NCI-H187 treated with DMSO at 0.1 percent for 48 hours (cell line): Measurements from ENCODE around the gene RBM18.

Experiments
- DNase-seq: peaks from one replicate; lab custom pipeline; 2025; lab: John Stamatoyannopoulos, UW

RBM18 gene

GRCh38 chr9:122221183-122221811, 43.3 kb downstream of the RBM18 start:
- DNase-seq: no peak

- DNase-seq: no peak
These were observed 43.9 kb downstream of the RBM18 start for GRCh38 chr9:122220673-122221182.

GRCh38 chr9:122219856-122220672, 44.6 kb downstream of the RBM18 start:
- no peak for DNase-seq

GRCh38 chr9:122218935-122219855, 45.4 kb downstream of the RBM18 start:
- no peak for DNase-seq

DNA sequence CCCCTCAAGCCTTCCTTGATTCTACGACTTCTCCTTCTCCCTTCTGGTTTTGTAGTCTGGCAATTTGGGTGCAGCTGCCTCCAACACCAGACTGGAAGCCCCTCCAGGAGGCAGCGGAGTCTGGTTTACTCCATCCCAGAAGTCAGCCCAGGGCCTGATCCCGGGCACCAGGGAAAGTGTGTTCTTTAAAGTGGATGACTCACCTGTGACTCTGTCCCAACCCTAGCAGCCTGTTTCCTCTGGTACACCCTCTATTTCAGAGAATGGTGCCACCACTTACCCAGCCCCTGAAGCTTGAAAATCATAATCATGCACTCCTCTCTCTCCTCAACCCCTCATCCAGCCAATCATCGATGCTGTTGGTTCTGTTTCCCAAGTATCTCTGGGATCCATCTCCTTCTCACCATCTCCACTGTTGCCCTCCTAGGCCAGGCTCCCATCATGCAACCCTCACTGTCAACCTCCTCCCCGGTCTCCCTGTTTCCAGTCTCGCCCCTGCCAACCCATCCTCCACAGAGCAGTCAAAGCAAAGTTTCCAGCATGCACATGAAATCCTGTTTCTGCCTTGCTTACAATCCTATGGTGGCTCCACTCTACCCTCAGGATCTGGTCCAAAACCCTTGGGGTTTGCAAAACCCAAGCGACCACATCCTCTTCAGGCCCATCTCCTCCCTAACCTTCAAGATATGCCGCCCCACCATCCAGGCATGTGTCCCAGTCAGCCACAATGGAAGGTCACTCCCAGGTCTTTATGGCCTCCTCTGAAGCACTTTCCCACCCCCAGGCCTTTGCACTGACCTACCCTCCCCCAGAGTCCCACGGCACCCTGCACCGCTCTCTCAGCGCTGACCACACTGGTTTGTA, 46.3 kb downstream of the RBM18 start:
- no peak for DNase-seq

GRCh38 chr9:122217640-122218039, 47.0 kb downstream of the RBM18 start:
- DNase-seq: no peak

GRCh38 chr9:122216798-122217418, 47.7 kb downstream of the RBM18 start:
- DNase-seq: no peak

GRCh38 chr9:122216138-122216797, 48.4 kb downstream of the RBM18 start:
- no peak for DNase-seq

DNA sequence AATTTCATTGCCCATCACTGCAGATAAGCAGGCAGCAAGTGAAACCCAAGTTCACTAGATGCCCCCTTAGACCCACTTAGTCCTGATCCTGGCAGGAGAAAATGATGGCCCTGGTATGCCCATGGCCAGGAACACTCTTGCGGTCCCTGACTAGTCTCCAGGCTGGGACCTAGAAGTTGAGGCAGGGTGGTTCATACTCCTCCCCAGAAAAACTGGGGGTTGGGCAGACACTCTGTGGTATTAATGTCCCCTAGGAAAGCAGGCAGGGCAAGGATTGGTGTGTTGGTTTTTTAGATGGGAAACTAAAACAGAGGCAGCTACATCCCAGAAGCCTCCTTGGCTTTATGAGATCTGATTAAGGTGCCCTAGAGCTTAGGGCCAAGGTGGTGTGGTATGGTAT, 49.0 kb downstream of the RBM18 start:
- no peak for DNase-seq

DNA sequence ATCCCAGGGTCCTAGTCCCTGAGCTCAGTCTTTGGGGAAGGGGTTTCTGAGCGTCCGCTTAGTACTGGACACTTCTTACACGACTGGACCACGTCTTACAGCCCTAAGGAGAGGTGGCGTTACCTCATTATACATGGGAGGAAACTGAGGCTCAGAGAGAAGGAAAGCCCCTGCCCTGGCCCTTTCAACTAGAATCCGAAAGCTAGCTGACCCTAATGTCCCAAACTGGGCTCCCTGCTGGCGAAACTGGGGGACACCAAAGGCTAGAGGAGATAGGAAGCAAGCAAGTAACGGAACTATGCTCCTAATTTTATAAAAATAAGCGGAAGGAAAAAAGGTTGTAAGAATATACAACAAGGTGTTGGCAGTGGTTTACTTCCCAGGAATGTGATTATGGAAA, 50.1 kb downstream of the RBM18 start:
- no peak for DNase-seq

GRCh38 chr9:122213589-122214413, 50.8 kb downstream of the RBM18 start:
- peak; percentile 43 for DNase-seq

GRCh38 chr9:122213102-122213588, 51.5 kb downstream of the RBM18 start:
- no peak for DNase-seq

DNA sequence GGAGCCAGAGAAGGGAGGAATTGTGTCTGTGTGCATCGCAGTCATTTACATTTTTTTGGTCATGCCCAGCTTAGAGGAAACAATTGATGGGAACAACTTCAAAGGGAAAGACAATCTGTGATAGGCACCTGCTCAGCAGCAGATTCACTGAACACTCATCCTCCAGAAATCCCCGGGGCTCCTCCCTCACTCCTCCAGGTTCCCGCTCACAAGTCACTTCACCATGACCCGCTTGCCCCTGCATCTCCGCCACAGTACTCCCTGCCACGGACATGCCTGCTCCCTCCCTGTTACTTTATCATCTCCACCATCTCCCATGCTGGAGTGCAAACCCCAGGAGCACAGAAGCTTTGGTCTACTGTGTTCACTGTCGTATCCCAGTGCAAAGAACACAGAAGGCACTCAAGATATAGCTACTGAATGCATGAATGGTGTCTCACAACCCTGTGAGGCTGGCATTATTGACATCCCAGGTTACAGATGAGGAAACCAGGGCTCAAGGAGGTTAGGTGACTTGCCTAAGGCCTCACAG, 52.1 kb downstream of the RBM18 start:
- DNase-seq: no peak

GRCh38 chr9:122209451-122209850, 55.2 kb downstream of the RBM18 start:
- DNase-seq: no peak

GRCh38 chr9:122207096-122207495, 57.5 kb downstream of the RBM18 start:
- DNase-seq: no peak

DNA sequence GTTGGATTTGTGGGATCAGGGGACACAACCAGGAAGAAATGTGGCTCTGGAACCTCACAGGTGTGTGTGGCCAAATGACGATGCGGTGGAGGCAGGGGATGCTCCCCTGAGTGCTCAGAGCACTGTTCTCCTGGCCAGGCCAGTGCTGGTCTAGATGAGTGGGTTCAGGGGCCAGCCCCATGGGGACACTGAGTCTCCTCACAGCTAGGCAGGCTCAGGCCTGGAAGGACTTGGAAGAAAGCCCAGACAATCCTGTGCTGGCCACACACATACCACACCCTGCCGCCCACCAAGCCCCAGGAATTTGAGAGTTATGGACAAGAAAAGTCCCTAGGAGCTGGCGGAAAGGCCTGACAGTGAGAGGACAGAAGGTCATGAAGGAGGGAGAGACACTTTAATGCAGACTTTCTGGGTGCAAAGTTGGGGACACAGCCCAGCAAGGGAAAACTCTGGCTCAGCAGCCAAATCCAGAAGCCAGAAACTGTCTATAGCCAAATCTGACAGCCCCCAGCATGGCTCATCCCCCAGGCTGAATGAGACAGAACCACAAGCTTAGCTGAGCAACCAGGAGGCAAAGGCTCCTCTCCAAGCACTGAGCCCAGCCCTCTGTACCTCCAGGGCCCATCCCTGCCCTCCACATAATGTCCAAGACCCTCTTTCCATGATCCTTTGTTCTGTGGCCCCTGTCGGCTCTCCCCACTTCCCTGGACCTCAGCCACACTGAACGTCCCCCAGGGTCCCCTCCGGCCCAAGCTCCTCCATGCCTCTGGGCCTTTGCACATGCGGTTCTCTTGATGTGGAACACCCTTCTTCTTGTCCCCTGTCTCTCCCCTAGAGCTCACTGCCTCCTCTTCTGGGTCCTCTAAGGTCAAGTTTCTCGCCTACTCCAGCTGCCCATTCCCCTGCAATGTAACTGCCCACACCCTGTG, 58.3 kb downstream of the RBM18 start:
- DNase-seq: no peak

DNA sequence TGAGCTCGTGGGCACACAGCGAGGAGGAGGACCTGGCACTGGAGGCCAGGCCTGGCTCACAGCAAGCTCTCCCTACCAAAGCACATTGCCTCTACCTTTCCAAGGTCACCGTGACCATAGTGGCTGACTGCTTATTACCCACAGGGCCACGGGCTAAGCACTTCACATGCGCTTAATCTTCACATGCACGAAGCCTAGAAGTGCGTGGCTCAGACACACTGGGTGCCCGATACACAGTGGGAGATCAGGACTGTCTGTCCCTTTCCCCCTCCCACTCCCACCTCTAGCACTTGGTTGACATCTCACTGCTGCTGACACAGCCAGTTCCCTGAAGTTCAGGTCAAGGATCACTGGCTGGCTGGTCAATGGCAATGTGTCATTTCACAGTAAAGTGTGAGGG, 59.5 kb downstream of the RBM18 start:
- DNase-seq: no peak

DNA sequence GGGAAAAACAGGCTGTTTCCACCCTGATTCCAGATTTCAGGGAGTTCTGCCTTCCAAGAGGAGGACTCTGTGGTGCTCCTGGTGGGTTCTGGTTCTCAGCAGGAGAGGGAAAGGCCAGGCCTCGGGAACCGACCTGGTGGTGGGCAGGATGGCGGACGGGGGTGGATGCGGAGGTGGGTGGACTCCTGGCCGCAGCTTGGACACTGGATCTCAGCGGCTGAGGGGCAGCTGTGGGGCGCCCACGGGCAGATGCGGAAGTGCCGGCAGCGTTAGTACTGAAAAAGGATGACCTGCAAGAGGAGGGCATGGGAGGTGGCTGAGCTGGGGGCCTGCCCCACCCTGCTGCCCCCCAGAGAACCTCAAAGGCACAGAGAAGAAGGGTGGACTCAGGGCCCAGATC, 60.1 kb downstream of the RBM18 start:
- DNase-seq: no peak
